Left colon (tissue), 2 donors: ENCODE results near the gene PAQR6. TPM values are rescaled to one million over a fixed set of nuclear protein-coding genes. Genes with fewer than 3 reads are reported as not detected.
A peak's percentile ranks its signal among the peaks of the same experiment; 100 is the strongest.

Experiments
- ATAC-seq: fragments of 200-7000 bp; cut with Tn5 transposase; one replicate; pipeline ENCODE4 v1.9.1; 2020; ENCODE audit warnings: mild to moderate bottlenecking, moderate library complexity
- DNase-seq, 2 donors: peaks; one replicate each; pipeline ENCODE4 v3.0.0-alpha.2; 2020
- intact Hi-C, 2 donors: fragments of 100-400 bp; cut with DNase I in 1 of 2; cut with micrococcal nuclease in 1 of 2; formaldehyde crosslinking; loops; one replicate each; pipeline versions ENCODE4 v1.11.2 to v1.14.0; 2022; cut with DNase I, micrococcal nuclease
- total RNA-seq, 2 donors: library from RNA; stranded (reverse); fragmentation: NEBNext Ultra II Directional; extraction: Animal tissue kit (Norgen Biotek cat#: 25700); gene quantifications; one replicate each; pipeline ENCODE4 v1.2.1, GENCODE V29; 2021
- donor health status: DM: no; HTN: no; CAD: no.
- donor health status: DM: yes; HTN: yes; CAD: no.

The PAQR6 gene
- total RNA-seq, 2 donors from 2014 or later: 1.8 to 3.0 TPM

DNA sequence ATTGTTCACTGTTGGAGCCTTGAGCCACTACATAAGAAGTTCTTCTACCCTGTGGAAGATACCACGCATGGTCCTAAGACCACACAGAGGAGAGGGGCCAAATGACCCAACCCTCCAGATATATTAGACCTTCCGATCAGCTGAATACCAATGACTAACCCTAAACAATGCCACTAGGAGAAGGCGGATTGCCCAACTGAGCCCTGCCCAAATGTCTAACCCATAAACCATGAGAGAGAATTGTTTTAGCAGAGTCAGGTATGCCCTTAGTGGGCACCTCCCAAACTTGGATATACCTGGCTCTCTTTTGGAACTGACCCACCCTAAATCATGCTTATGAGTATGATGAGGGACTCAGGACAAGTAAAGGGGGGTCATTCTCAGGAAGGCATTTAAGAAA is 22.5 kb upstream of the PAQR6 start:
- ATAC-seq (no peak), DNase-seq (no peak)
- intact Hi-C loops: no loop called here

DNA sequence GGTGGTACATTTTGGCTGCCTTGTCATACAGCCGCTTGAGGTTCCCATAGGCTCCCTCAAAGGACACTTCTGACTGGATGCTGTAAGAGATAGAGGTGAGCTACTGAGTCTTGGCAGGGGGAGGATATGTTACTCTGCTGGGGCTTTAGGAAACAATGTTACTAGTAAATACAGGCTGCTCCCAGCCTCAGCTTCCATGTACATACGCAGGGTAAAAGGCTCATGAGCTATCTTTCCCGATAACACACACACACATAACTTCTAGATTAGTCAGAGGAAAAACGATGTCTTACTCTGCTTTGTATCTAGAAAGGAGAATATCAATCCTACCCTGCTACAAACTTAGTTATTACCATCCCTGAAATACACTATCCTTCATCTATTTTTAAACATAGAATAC is 20.5 kb upstream of the PAQR6 start:
- ATAC-seq: no peak
- intact Hi-C loops: no loop called here
- DNase-seq: no peak

DNA sequence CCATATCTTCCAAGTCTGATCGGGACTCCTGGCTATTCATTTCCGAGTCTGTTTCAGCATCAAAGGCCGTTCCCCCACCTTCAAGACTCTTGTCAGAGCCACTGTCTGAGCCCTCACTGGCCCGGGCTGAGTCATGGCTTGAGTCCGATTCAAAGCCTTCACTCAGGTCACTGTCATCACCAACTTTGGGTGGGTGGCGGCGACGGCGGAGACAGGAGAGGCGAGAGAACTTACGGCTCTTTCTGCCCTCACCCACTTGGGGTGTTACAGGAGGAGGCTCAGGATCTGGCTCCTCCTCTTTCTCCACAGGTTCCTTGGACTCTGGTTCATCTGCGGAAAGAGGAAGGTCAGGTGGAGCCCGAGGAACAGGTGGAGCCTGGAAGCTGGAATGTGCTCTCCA is 18.2 kb upstream of the PAQR6 start:
- no peak for DNase-seq
- intact Hi-C loops: no loop called here
- ATAC-seq: no peak

DNA sequence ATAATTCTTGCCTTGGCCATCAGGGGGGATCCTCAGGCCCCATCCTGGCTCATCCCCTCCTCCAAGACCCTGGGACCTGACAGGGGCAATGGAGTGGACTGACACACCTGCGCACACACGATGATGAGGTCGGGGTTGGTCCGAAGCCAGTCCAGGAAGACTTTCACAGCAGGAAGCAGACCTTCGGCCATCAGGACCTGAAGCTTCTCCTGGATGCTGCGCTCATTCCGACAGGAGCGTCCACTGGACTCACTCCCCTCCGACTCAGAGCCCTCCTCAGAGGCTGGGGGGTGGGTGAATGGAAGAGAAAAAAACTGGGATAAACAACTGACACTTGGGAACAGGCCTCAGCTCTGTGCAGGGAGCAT is 15.4 kb upstream of the PAQR6 start:
- ATAC-seq: no peak
- intact Hi-C loops: no loop called here
- no peak for DNase-seq

DNA sequence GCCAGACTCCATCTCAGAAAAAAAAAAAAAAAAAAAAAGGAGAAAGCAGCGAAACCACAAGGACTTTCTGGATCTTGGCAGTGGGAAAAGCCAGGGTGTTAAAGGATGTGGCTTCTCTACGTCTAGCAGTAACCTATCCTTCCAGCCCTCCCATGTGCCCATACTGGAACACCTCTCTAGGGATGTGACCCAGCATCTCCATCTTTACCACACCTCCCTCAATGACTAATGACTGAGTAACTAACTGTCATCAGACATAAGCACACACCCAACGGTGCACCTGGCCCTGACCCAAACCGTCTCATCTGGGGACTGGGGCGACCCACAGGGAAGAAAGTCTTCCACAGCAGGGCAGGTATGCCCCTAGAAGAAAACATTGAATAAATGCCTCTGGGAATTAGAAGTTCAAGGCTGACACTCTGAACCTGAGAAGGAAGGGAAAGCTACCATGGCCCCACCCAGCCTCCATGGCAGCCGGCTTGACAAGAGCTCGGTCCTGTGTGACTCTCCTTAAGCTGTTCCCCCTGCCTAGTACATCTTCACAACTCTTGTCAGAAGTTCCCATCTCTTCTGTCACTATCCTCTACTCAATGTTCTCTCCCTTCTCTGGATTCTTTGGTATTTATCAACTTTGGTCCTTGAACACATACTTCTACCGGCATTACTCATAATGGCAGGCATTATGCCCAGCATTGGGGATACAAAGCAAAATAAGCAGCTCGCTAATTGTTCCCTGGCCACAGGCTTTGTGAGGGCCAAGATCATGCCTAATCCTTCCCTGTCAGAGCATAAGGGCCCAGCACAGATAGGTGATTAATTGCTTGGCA is 14.8 kb upstream of the PAQR6 start:
- ATAC-seq (no peak), DNase-seq (no peak)
- intact Hi-C loops: no loop called here

DNA sequence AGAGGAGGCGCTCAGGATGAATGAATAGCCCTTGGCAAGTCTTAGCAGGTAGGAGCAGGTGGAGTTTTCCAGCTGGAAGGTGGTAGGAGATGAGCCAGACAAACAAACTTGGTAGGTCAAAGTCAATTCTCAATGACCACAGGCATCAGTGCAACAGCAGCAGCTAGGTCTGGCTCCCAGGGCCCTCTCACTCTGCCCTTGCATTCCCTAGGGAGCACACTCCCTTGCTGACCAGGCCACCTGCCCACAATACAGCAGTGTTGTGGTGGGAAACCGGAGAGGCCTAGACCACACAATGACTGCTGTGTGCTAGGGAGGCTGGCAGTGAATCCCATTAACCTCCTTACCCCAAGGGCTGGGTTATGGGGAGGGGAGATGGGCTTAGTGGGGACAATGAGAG is 13.0 kb upstream of the PAQR6 start:
- ATAC-seq (no peak), DNase-seq (no peak)
- intact Hi-C loops: no loop called here

DNA sequence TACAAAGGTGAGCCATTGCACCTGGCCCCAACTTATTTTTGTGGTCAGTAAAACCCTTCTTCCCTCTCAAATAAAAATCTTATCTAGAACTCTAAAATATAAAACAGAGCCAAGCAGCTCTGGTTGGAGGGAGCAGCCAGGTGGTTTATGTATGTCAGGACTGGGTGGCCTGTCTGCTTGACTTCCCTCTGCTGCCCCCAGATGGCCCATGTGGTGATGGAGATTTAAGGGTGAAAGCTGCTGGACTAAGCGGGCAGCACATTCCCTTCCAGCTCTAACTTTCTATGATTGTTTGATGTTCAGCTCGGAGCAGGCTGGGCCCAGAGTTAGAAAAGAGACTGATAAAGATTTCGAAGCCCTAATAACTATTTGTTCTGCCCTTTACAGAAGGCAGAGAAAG is 11.9 kb upstream of the PAQR6 start:
- intact Hi-C loops: no loop called here
- ATAC-seq (no peak), DNase-seq (no peak)

DNA sequence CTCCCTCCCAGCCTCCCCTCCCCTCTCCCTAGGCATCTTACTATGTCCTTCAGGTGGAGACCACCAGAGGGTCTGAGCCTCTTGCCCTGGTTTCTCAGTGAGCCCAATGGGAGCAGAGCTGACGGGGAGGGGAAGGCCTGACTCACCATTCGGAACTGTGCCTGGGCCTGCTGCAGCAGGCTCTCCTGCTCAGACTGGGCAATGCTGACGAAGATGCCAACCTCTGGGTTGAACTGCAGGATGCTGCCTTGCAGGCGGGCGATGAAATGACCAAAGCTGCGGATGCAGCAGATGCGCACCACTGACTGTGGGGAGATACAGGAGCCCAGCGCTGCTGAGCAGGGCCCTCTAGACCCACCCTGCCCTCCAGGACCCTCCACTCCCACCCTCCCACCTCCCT is 11.0 kb upstream of the PAQR6 start:
- DNase-seq: no peak
- ATAC-seq: no peak
- intact Hi-C loops: no loop called here

DNA sequence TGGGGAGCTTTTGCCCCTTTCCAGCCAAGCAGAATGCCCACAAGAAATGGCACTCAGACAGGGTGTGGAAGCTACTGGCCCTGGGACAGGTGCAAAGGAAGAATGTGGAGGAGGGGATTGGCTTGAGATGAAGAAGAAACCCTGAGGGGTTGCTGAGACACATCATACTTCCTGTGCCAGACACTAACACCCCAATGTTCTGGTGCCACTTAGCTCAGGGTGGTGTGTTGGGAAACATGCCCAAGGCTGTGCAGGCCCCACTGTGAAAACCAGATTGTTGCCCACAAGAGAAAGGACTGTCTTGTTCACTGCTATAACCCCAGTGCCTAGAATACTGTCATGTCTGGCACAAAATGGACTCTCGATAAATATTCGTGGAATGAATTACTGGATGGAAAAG is 9.9 kb upstream of the PAQR6 start:
- intact Hi-C loops: no loop called here
- no peak for DNase-seq
- ATAC-seq: no peak

DNA sequence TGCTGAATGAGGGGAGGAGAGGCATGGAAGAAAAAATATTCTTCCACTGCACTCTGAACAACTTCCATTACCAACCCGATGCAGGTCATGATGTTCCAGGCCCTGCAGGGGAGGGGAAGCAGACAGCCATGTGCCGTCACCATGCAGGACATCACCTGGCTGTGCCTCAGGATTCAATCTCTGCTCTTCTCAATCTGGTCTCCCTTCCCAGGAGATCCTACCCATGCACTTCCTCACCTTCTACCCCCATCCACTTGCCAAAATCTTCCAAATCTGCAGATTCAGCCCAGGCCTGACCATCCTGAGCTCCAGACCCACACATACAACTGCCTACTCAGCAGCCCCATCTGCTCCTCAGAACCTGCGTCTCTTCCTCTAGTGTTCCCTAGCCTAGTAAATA is 5.8 kb upstream of the PAQR6 start:
- DNase-seq (no peak), ATAC-seq (no peak)
- intact Hi-C loops: no loop called here

DNA sequence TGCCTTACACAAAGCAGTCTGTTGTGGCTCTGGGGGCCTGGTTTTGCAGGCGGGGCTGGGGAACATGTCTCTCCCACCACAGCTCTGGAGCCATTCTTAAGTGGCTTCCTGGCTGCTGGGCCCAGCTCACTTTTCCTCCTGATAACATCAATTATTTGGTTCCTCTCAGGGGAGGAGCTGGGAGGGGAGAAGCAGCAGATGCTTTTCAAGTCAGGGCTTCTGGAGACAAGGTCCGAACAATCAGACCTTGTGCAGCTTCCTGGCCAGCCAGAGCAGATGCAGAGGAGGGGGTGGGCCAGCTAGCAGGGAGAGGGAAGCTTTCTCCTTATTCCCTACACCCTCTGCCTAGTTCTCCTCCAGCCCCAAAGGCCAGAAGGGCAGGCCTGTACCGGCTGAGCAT is 3.7 kb upstream of the PAQR6 start:
- no peak for ATAC-seq
- intact Hi-C loops: no loop called here

DNA sequence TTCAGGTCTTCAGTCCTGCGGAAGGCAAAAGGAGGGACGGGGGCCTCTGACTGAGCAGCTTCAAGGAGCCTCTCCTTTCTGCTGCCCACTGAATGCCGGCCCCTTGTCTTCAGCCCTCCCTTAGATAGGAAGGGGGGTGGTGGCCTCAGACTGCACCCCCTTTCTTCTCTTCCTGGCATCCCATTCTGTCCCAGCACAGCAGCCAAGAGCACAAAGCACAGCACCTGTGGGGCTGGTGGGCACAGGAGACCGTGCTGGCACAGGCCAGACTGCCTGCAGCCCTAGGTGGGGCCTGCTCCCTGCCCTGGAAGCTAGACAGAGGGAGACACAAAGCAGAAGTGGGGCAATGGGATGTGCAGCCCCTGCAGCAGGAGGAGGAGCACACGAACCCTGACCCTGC is 1.7 kb upstream of the PAQR6 start:
- ATAC-seq (no peak), DNase-seq (no peak)
- intact Hi-C loops: no loop called here

More for the DNA sequence above, 3.7 kb upstream of the PAQR6 start:
- no peak for DNase-seq

DNA sequence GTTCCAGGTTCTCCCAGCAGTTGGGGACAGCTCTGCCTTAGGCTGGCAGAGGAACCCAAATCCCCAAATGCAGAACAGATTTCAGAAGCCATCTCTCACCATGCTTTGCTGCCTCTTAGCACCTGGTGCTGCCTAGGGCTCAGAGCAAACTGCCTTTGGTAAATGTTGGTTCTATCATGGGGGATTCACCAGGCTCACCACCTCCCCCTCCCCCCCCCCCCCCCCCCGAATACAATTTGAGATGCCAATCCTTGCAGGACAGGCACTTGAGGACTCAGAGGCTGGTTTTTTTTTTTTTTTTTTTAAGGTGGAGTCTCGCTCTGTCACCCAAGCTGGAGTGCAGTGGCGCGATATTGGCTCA is 447 bp upstream of the PAQR6 start:
- DNase-seq (no peak), ATAC-seq (no peak)
- intact Hi-C loops: no loop called here

DNA sequence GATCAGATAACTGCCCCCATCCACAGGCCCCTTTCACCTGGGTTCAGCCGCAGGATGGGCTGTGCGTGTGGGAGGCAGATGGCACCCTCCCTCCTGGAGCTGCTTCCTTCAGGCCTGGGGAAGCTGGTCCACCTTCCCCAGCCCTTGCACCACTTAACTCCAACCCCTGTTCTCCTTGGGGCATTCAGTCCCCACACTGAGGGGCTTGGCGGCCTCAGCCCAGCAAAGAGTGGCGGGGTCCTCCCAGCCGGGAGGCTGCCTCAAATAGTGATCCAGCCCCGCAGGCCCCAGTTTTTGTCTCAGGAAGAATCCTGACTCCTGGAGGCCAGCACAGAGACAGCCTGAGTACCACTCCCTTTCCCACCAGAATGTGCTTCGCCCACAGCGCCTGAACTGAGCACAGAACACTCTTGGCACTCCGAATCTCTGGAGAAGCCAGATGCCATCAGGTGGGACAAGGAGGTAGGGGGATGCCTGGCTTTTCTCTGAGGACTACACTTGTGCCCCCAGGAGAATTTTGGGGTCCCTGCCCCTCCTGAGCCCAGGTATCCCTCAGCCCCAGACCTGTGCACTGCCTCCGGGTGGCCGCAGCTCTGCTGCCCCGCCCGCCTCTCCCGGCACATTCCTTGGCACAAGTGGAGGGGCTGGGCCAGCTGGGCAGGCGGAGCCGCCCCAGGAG is 936 bp downstream of the PAQR6 start:
- DNase-seq (peak in 1 of 2 donors; percentile 25), ATAC-seq (peak; percentile 38)
- intact Hi-C loops: no loop called here

DNA sequence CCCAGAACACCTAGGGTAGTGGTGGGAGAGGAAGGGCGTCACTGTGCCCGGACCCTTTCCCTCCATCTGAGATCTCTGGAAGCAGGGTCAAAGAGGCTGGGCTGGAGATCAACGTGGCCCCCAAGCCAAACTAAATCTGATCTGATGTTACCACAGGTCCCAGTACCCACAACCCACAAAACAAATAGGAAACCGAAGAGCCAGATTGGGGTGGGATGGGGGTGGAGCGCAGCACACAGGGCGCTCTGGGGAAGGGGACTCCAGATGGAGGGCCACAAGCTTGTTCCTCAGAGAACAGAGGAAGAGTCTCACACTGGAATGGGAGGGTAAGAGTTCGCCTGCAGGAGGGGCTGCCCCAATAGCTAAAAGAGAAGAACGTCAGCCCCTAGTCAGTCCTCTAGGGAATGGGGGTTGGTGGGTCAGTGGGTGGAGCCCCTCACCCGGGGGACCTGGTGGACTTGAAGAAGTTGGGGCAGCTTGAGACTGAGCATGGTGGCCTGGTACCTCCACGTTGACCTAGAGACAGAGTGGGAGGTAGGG is 1.5 kb downstream of the PAQR6 start:
- intact Hi-C loops: no loop called here
- ATAC-seq: no peak
- DNase-seq: no peak

DNA sequence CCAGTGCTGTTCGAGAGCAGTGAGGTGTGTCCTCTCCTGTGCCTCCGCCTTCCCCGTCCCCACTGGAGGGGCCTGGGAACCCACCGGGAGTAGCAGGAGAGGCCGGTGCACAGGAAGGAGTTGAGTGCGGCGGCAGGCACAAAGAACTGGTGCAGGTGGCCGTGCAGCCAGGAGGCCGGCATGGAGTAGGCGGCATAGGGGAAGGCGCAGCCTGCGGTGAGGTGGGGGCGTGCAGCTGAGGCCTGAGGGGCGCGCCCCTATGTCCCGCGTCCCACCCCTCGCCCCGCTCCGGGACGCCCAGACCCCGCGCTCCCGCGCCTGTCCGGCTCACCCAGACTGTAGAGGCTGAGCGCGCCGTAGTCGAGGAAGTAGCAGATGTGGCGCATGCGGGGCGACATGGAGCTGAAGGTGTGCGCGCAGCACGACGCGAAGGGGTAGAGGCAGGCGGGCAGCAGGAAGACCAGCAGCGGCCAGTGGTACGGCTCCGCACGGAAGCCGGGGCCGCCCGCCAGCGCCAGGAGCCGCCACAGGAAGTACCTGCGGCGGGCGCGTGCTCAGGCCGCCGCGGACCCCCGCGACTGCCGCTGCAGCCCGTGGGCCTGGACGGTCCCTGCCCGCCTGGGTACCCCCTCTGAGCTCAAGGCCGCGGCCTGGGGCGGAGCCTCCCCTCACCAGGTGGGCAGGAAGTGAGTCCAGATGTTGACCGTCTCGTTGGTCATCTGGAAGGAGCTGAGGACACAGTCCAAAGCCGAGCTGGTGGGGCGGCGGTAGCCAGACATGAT is 2.2 kb downstream of the PAQR6 start:
- peak in 1 of 2 donors; percentile 53 for DNase-seq
- intact Hi-C loops: no loop called here

DNA sequence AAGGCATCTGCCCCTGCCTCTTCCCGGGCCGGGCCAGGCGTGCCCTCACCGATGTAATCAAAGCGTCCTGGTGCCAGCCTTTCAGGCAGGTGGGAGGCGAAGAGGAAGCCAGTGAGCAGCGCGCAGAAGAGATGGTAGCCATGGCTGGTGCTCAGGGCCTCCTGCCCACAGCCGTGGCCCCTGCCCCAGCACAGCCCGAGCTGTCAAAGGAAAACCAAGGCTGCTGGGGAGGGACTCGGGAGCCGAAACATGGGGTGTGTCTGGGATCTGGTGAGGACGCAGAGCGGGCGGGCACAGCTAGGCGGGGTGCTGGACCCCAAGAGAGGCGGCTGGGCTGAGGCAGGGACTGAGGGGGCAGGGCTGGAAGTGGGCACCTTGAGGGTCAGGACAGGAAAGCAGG is 3.1 kb downstream of the PAQR6 start:
- intact Hi-C loops: no loop called here
- DNase-seq (no peak), ATAC-seq (no peak)

More for the DNA sequence above, 2.2 kb downstream of the PAQR6 start:
- peak; percentile 50 for ATAC-seq

DNA sequence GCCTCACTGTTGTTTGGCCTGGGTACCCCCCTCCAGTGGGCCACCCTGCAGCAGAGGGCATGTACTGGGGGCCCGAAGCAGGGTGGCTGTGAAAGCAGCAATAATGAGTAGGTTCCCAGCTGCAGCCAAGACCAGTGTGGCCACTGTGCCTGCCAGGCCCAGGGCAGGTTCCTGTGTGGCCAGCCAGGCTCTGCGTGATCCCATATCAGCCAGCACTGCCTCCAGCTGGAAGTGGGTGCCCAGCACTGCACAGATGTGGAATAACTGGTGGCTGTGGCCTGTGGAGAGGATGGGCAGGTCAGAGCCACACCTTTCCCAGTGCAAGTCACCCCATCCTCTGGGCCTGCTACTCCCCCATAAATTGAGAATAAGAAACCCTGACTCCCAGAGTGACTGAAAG is 3.7 kb downstream of the PAQR6 start:
- ATAC-seq: no peak
- no peak for DNase-seq
- intact Hi-C loops: no loop called here

DNA sequence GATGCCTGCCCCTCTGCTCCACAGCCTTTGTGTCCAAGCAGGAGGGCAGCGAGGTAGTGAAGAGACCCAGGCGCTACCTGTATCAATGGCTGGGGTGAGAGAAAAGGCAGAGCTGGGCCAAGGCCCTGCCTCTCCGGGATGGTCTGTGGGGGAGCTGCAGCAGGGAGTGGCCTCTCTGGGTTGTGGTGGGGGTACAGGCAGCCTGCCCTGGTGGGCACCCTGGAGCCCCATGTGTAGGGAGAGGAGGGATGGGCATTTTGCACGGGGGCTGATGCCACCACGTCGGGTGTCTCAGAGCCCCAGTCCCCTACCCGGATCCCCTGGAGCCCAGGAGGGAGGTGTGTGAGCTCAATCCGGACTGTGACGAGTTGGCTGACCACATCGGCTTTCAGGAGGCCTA is 5.1 kb downstream of the PAQR6 start:
- ATAC-seq: no peak
- no peak for DNase-seq
- intact Hi-C loops: no loop called here

DNA sequence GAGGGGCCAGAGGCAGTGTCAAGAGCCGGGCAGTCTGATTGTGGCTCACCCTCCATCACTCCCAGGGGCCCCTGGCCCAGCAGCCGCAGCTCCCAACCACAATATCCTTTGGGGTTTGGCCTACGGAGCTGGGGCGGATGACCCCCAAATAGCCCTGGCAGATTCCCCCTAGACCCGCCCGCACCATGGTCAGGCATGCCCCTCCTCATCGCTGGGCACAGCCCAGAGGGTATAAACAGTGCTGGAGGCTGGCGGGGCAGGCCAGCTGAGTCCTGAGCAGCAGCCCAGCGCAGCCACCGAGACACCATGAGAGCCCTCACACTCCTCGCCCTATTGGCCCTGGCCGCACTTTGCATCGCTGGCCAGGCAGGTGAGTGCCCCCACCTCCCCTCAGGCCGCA is 5.9 kb downstream of the PAQR6 start, which contains the start of gene BGLAP:
Gene BGLAP (plus strand): TSS at position 259 of the 400 bp plus-strand sequence. CDS start 48 bp downstream, at position 307.
- intact Hi-C loops: no loop called here
- no peak for ATAC-seq
- DNase-seq: no peak
